ENCODE data around the gene SEM1.
A peak's percentile ranks its signal among the peaks of the same experiment; 100 is the strongest.
"Not testable (repeated sequence)": the region's sequence is repeated elsewhere in the genome, so short reads cannot be mapped to it uniquely, and the experiment has no call there.

Gene SEM1

GRCh38 chr7:96658022-96658412, 51.6 kb downstream of the SEM1 start:
- DNase-seq, result peak; percentile 27

- no peak for DNase-seq
Measured at GRCh38 chr7:96657347-96658021, 52.2 kb downstream of the SEM1 start.

DNA sequence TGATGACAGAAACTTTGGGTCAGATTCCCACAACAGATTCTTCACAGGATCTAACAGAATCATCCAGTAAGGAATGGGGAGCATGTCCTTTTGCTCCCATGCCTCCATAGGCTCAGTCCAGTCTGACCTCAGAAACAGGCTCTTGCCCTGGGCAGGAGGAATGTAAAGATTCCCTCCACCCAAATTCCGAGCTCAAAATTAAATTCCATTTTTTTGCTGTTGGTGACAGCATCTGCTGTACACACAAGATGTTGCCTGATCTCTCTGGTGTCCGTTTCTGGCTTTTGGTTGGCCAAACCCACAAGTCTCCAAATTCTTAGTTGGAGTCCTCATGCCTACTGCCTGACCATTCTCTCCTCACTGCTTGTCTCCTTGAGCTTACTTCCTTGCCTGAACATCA, 53.7 kb downstream of the SEM1 start:
- DNase-seq, result no peak

DNA sequence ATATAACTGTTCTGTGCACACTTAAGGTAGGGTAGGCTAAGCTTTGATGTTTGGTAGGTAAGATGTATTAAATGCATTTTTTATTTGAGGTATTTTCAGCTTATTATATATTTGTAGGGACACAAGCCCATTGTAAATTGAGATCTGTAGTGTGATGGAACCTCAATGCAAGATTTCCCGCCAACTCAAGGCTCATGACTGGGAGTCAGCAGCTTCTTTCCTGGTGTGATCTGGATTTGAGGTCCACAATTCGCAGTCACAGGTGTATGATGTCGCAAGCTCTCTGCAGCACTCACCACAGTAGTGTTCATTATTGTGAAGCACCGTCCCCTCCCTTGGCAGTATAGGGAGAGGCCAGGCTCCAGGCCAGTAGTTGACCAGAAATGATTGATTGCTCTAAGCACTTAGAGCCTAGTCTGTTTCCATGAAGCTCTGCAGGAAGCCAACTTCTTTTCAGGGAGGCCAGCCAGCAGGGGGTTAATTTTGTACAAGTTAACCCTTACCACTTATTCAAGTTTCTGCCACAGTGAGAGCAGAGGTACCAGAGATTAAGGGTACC, 54.9 kb downstream of the SEM1 start:
- peak; percentile 81 for DNase-seq

DNA sequence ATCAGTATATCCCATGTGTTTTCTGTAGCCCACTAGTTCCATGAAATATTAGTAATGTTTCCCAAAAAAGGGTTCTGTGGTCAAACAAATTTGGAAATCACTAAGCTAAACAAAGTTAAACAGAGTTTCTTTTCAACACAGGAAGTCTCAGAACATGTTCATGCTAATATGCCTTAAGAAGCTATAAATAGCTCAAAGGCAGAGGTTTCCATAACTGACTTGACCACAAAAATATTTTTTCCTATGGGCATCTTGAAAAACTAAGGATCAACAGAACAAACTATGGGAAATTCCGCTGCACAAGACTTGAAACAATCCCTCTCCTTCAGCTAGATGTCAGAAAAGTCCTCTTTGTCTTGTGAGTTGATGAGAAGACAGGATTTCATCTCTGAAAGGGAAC, 59.7 kb downstream of the SEM1 start:
- DNase-seq, result no peak

DNA sequence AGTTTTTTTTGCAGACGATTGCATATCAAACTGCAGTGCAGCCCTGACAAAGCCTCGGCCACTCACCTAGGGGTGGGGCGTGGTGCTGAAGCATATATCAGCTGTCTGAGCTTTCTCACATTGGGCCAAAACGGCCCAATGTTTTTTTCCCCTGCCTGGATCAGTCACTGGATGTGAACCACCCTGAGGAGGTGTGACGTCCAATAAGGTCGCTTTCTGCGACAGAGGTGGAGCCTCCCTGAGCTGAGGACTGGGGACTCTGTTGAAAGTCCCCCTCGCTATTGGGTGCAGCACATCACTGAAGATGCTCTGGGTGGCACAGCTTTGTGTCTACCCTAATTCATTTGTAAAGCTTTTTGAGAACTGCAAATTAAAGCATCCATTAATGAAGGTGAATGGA, 60.9 kb downstream of the SEM1 start:
- DNase-seq, result no peak

DNA sequence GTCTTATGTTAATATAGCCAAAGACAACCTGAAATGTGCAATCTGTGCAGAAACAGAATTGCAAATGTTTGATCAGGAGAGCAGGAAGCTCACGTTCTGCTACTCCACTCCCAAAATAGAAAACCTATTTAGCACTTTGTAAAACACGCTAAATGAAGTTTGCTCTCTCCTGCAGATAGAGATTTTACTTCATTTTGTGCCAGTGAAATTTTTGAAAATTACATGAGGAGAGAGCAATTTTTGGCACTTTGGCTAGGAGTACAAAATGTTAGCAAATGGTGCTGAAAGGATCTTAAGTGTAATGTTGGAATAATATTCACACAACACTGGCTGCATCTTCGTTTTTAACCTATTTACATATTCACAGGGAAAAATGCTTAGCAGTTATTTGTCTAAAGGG, 61.9 kb downstream of the SEM1 start:
- DNase-seq, result no peak

- DNase-seq, result no peak
Measured at GRCh38 chr7:96645084-96645483, 64.6 kb downstream of the SEM1 start.

DNA sequence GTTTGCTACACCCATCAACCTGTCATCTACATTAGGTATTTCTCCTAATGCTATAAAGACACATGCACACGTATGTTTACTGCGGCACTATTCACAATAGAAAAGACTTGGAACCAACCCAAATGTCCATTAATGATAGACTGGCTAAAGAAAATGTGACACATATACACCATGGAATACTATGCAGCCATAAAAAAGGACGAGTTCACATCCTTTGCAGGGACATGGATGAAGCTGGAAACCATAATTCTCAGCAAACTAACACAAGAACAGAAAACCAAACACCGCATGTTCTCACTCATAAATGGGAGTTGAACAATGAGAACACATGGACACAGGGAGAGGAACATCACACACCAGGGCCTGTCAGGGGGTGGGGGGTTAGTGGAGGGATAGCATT, 66.2 kb downstream of the SEM1 start:
- DNase-seq, result not testable (repeated sequence)

DNA sequence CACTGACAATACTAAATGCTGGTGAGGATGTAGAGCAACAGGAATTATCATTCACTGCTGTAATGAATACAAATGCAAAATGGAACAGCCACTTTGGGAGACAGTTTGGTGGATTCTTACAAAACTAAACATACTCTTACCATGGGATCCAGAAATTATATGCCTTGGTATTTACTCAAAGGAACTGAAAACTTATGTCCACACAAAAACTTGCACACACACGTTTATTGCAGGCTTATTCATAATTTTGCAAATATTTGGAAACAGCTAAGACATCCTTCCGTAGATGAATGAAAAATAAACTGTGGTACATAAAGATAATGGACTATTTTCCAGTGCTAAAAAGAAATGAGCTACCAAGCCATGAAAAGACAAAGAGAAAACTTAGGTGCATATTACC, 69.6 kb downstream of the SEM1 start:
- DNase-seq, result no peak

Data from NCI-H1417 treated with DMSO at 0.1 percent for 48 hours (cell line).